Endothelial cell (in vitro differentiated cells): Measurements from ENCODE around the gene FBXO15. TPM values are rescaled to one million over a fixed set of nuclear protein-coding genes. Genes with fewer than 3 reads are reported as not detected.

Source experiments
- DNase-seq: peaks from one replicate; pipeline ENCODE4 v3.0.0; 2021; ENCODE audit warnings: low spot score
- H3K27ac Mint-ChIP-seq: one replicate; pipeline ENCODE4 v1.8.0; 2021; ENCODE audit warnings: mixed read lengths, inconsistent platforms; ENCODE audit not compliant: unreplicated experiment
- H3K27me3 Mint-ChIP-seq: one replicate; pipeline ENCODE4 v1.8.0; 2021; ENCODE audit warnings: mild to moderate bottlenecking, moderate library complexity, mixed read lengths, inconsistent platforms; ENCODE audit not compliant: unreplicated experiment
- H3K36me3 Mint-ChIP-seq: one replicate; pipeline ENCODE4 v1.8.0; 2021; ENCODE audit warnings: mild to moderate bottlenecking, low read depth, mixed read lengths, inconsistent platforms; ENCODE audit not compliant: unreplicated experiment
- H3K4me1 Mint-ChIP-seq: one replicate; pipeline ENCODE4 v1.8.0; 2021; ENCODE audit warnings: mild to moderate bottlenecking, mixed read lengths, inconsistent platforms; ENCODE audit not compliant: unreplicated experiment
- H3K4me3 Mint-ChIP-seq: one replicate; pipeline ENCODE4 v1.8.0; 2021; ENCODE audit warnings: mild to moderate bottlenecking, mixed read lengths, inconsistent platforms; ENCODE audit not compliant: unreplicated experiment
- H3K9me3 Mint-ChIP-seq: one replicate; pipeline ENCODE4 v1.8.0; 2021; ENCODE audit warnings: mixed read lengths, inconsistent platforms; ENCODE audit not compliant: unreplicated experiment
- CTCF ChIP-seq: fragments of 200-600 bp; sonication (generic); IDR thresholded peaks from one replicate; pipeline ENCODE4 v1.5.0; 2021; ENCODE audit warnings: antibody characterized with exemption; ENCODE audit not compliant: unreplicated experiment
- total RNA-seq: library from RNA; stranded (reverse); fragmentation: NEBNext Ultra II Directional; extraction: Animal tissue kit (Norgen Biotek cat#: 25700); gene quantifications from one replicate; pipeline ENCODE4 v1.2.1, GENCODE V29; 2021; ENCODE audit not compliant: unreplicated experiment

FBXO15 gene
- total RNA-seq, 1 donor from 2014 or later = 5.4 TPM

- Mint-ChIP-seq H3K9me3 (no peaks in the 10 kb centered on the region), H3K4me3 (no peak overlapping the region), H3K36me3 (no peaks in the 10 kb centered on the region), H3K27me3 (peaks cover 3% of the 10 kb centered on the region), H3K4me1 (no peaks in the 10 kb centered on the region), H3K27ac (no peak overlapping the region)
- TF ChIP-seq CTCF = no peak
- no peak for DNase-seq
These were observed 15.4 kb downstream of the FBXO15 start for GRCh38 chr18:74132201-74132600.

GRCh38 chr18:74131124-74131523 is 16.5 kb downstream of the FBXO15 start:
- no peak for DNase-seq
- H3K27me3 Mint-ChIP-seq = peaks cover 1% of the 10 kb centered on the region
- H3K27ac Mint-ChIP-seq = no peak overlapping the region
- no peaks in the 10 kb centered on the region for H3K36me3 Mint-ChIP-seq
- no peaks in the 10 kb centered on the region for H3K9me3 Mint-ChIP-seq
- H3K4me3 Mint-ChIP-seq = no peak overlapping the region
- TF ChIP-seq CTCF = no peak
- H3K4me1 Mint-ChIP-seq = no peaks in the 10 kb centered on the region

DNA sequence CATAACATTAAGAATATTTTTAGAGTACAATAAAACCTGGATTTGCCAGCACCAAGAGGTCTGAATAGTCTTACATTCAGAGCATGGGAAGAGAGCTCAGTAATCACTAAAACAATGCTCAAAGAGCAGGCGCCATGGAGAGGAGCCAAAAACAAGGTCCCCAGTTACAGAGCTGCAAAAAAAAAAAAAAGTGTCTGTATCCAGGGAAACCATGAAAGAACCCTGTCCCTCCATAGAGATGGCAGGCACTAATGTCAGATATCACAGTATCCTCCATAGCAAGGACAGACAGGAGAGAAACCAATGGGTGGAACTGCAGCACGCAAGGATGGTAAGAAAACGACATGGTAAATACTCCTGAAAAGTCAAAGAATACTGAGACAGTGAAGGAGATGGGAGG is 19.5 kb downstream of the FBXO15 start:
- no peaks in the 10 kb centered on the region for H3K27me3 Mint-ChIP-seq
- no peaks in the 10 kb centered on the region for H3K4me1 Mint-ChIP-seq
- H3K27ac Mint-ChIP-seq = no peak overlapping the region
- H3K36me3 Mint-ChIP-seq = no peaks in the 10 kb centered on the region
- H3K4me3 Mint-ChIP-seq = no peak overlapping the region
- H3K9me3 Mint-ChIP-seq = no peaks in the 10 kb centered on the region
- no peak for TF ChIP-seq CTCF
- DNase-seq = no peak

DNA sequence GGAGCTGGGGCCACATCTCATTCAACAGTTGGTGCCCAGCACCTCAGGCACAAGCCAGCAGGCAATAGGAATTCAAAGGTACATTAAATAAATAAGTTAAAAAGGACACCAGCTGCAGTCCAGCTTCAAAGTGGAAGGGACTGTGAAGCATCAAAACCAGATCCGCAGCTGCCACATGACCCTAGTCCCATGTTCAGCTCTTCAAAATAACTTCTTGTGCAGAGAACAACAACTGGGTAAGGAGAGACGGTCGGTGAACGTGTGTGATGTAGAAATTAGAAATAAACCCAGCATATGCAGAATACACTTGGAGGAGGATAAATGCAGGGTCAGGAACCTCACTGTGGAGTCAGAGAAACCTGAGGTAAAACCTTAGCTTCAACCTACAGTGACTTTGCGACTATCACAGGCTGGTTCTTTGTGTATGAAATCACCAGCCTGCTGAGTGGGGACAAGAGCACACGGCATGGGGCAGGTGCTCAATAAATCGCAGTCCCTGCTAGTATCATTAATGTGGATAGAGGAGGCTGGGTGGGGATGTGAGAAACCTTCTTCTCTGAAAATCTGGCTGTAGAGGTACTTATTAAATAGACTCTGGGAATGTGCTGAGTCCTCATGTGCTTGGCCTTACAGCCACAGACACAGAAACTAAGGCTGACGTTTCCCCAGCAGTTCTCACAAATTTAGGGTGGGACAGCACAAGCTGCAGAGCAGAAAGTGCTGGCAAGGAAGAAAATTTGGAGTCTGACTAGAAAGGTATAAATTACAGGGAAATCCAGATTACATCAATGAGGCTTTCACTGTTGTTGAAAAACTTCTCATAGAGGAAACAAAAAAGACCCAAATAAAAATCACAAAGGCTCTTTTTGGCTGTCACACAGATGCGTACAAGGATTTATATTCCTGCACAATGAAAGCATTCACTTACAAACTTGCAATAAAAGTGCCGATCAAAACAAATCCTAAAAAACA is 20.7 kb downstream of the FBXO15 start:
- H3K27ac Mint-ChIP-seq = no peak overlapping the region
- H3K4me3 Mint-ChIP-seq = no peak overlapping the region

More for the DNA sequence above, 20.7 kb downstream of the FBXO15 start:
- H3K36me3 Mint-ChIP-seq = no peaks in the 10 kb centered on the region
- H3K9me3 Mint-ChIP-seq = no peaks in the 10 kb centered on the region
- no peaks in the 10 kb centered on the region for H3K27me3 Mint-ChIP-seq
- no peaks in the 10 kb centered on the region for H3K4me1 Mint-ChIP-seq
- DNase-seq = no peak
- no peak for TF ChIP-seq CTCF
